Medulla oblongata (tissue), 1 donor: Measurements from ENCODE around the gene ZNF75A.
"Not testable (repeated sequence)": the region's sequence is repeated elsewhere in the genome, so short reads cannot be mapped to it uniquely, and the experiment has no call there.

Source experiments
- DNase-seq: peaks from one replicate; pipeline ENCODE4 v3.0.0-alpha.2; 2015; ENCODE audit errors: extremely low spot score

Gene ZNF75A

GRCh38 chr16:3305109-3306068 lies at the start of gene ZNF75A, which contains the start of gene TIGD7:
Gene ZNF75A (plus strand): TSS chr16:3305497. CDS start chr16:3308429, 2,932 bp downstream.
Gene TIGD7 (minus strand): TSS chr16:3305430. CDS start chr16:3300614, 4,816 bp downstream.
- DNase-seq = peak; percentile 94

- peak; percentile 16 for DNase-seq
Measured at GRCh38 chr16:3256146-3256865, 49.0 kb upstream of the ZNF75A start, which contains the start of gene MEFV. Gene MEFV (minus strand): TSS chr16:3256633. CDS start chr16:3256587, 46 bp downstream.

GRCh38 chr16:3256866-3257465 lies 48.3 kb upstream of the ZNF75A start:
- DNase-seq = no peak

GRCh38 chr16:3259836-3260235 lies 45.5 kb upstream of the ZNF75A start:
- DNase-seq = no peak

- no peak for DNase-seq
Measured at GRCh38 chr16:3262517-3262916, 42.8 kb upstream of the ZNF75A start.

GRCh38 chr16:3264137-3265036 lies 40.9 kb upstream of the ZNF75A start:
- peak; percentile 98 for DNase-seq

- peak; percentile 46 for DNase-seq
Measured at GRCh38 chr16:3266873-3267537, 38.3 kb upstream of the ZNF75A start.

GRCh38 chr16:3268294-3268693 lies 37.0 kb upstream of the ZNF75A start:
- no peak for DNase-seq

GRCh38 chr16:3270718-3271117 lies 34.6 kb upstream of the ZNF75A start:
- not testable (repeated sequence) for DNase-seq

- not testable (repeated sequence) for DNase-seq
Measured at GRCh38 chr16:3271281-3271680, 34.0 kb upstream of the ZNF75A start.

- no peak for DNase-seq
Measured at GRCh38 chr16:3274490-3274889, 30.8 kb upstream of the ZNF75A start.

GRCh38 chr16:3274947-3275346 lies 30.4 kb upstream of the ZNF75A start:
- no peak for DNase-seq

GRCh38 chr16:3276679-3277078 lies 28.6 kb upstream of the ZNF75A start:
- no peak for DNase-seq

GRCh38 chr16:3281222-3281820 lies 24.0 kb upstream of the ZNF75A start:
- no peak for DNase-seq

GRCh38 chr16:3282103-3282729 lies 23.1 kb upstream of the ZNF75A start:
- DNase-seq = no peak

- peak; percentile 99 for DNase-seq
Measured at GRCh38 chr16:3282730-3283542, 22.4 kb upstream of the ZNF75A start, which contains the start of gene ZNF263. Gene ZNF263 (plus strand): TSS chr16:3283491. CDS start chr16:3283819, 328 bp downstream.

- DNase-seq = no peak
Measured at GRCh38 chr16:3283543-3284447, 21.5 kb upstream of the ZNF75A start.
